A673 (cell line): ENCODE data around the gene CNKSR1.

Experiments used
- CTCF ChIP-seq: fragments of 300-800, 200-600 bp; sonication (generic); conservative IDR thresholded peaks from 2 replicates; pipeline ENCODE4 v1.5.1; 2017; ENCODE audit warnings: low read depth, mild to moderate bottlenecking, antibody characterized with exemption, low read length, moderate library complexity, mixed read lengths
- EZH2 ChIP-seq: fragments of 200-600 bp; sonication (generic); IDR thresholded peaks from 2 replicates; pipeline ENCODE4 v1.6.1; 2017; ENCODE audit warnings: borderline replicate concordance, low read depth, mild to moderate bottlenecking, mixed read lengths, antibody characterized with exemption, low read length; ENCODE audit not compliant: poor library complexity, severe bottlenecking

DNA sequence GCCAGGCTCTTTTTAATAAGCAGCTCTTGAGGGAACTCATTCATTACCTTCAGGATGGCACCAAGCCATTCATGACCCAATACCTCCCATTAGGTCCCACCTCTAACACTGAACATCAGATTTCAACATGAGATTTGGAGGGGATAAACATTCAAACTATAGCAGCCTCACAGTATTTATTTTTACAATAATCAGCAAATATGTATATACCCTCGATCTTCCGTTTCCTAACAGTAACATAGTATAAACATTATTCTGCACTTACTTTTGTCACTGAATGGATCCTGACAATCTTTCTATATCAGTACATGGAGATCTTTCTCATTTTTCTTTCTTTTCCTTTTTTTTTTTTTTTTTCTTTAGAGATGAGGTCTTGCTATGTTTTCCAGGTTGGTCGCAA, 18.5 kb downstream of the CNKSR1 start:
- TF ChIP-seq CTCF = no peak
- TF ChIP-seq EZH2 = no peak
